IMR-90 (cell line): ENCODE data around the gene PGR. TPM values are rescaled to one million over a fixed set of nuclear protein-coding genes. Genes with fewer than 3 reads are reported as not detected.

ENCODE experiments used
- ATAC-seq: fragments of 200-7000 bp; cut with Tn5 transposase; 2 replicates; pipeline ENCODE4 v1.9.1; 2020; ENCODE audit warnings: low read depth, mild to moderate bottlenecking, moderate library complexity
- BruUV-seq: library from RNA; stranded (reverse); fragments of 400-500 nt; replicated peaks from 2 replicates; lab custom pipeline; 2021; lab: Mats Ljungman, UMichigan
- CTCF ChIA-PET: fragments of 300-600 bp; formaldehyde crosslinking; extraction: SDS; loops from one replicate; lab custom pipeline; 2021; ENCODE audit warnings: antibody characterized with exemption; lab: Yijun Ruan, JAX
- POLR2A ChIA-PET: fragments of 300-600 bp; sonication (Branson Sonifier 250); formaldehyde crosslinking; loops from one replicate; lab custom pipeline; 2022; ENCODE audit warnings: antibody characterized with exemption; ENCODE audit not compliant: unreplicated experiment; lab: Charles Lee
- DNase-seq: peaks from one replicate; pipeline ENCODE4 v3.0.0; 2013
- H2AFZ ChIP-seq: replicated peaks from 2 replicates; pipeline ENCODE3; 2013; ENCODE audit warnings: low read length, mild to moderate bottlenecking; ENCODE audit not compliant: poor library complexity
- H2AK5ac ChIP-seq: 2 replicates; pipeline ENCODE4 v1.6.1; 2013; ENCODE audit warnings: low read depth, low read length, inconsistent platforms
- H2AK9ac ChIP-seq: replicated peaks from 2 replicates; pipeline ENCODE3; 2013; ENCODE audit warnings: mild to moderate bottlenecking, low read depth, low read length, moderate library complexity; ENCODE audit not compliant: poor library complexity
- H2BK120ac ChIP-seq: 2 replicates; pipeline ENCODE4 v1.6.1; 2013; ENCODE audit warnings: low read depth, low read length, inconsistent platforms
- H2BK15ac ChIP-seq: 3 replicates; pipeline ENCODE4 v1.6.1; 2013; ENCODE audit warnings: low read depth, low read length, inconsistent platforms
- H2BK20ac ChIP-seq: 2 replicates; pipeline ENCODE4 v1.6.1; 2013; ENCODE audit warnings: low read depth, mild to moderate bottlenecking, inconsistent platforms, low read length, moderate library complexity
- H2BK5ac ChIP-seq: 2 replicates; pipeline ENCODE4 v1.6.1; 2013; ENCODE audit warnings: mild to moderate bottlenecking, low read depth, low read length, inconsistent platforms; ENCODE audit not compliant: poor library complexity, severe bottlenecking
- H3K14ac ChIP-seq: replicated peaks from 2 replicates; pipeline ENCODE4 v1.6.1; 2013; ENCODE audit warnings: low read depth, low read length, inconsistent platforms
- H3K18ac ChIP-seq: 2 replicates; pipeline ENCODE4 v1.6.1; 2013; ENCODE audit warnings: low read depth, low read length, control low read depth
- H3K23ac ChIP-seq: 2 replicates; pipeline ENCODE4 v1.6.1; 2013; ENCODE audit warnings: low read depth, low read length, inconsistent platforms
- H3K27ac ChIP-seq: 2 replicates; pipeline ENCODE4 v1.5.1; 2013; ENCODE audit warnings: mild to moderate bottlenecking, control low read depth, low read length; ENCODE audit not compliant: insufficient read depth
- H3K27me3 ChIP-seq: 2 replicates; pipeline ENCODE4 v1.6.1; 2013; ENCODE audit warnings: low read length; ENCODE audit not compliant: control insufficient read depth, insufficient read depth
- H3K36me3 ChIP-seq: 2 replicates; pipeline ENCODE4 v1.6.1; 2013; ENCODE audit warnings: low read length, mixed read lengths; ENCODE audit not compliant: control insufficient read depth, insufficient read depth
- H3K4ac ChIP-seq: 2 replicates; pipeline ENCODE4 v1.6.1; 2013; ENCODE audit warnings: low read depth, low read length, inconsistent platforms
- H3K4me1 ChIP-seq: 2 replicates; pipeline ENCODE4 v1.6.1; 2013; ENCODE audit warnings: low read length, mixed read lengths; ENCODE audit not compliant: control insufficient read depth, insufficient read depth
- H3K4me2 ChIP-seq: 2 replicates; pipeline ENCODE4 v1.6.1; 2013; ENCODE audit warnings: low read depth, mild to moderate bottlenecking, control low read depth, low read length, moderate library complexity
- H3K4me3 ChIP-seq: 2 replicates; pipeline ENCODE4 v1.5.1; 2013; ENCODE audit warnings: low read depth, mild to moderate bottlenecking, control low read depth, low read length, moderate library complexity; ENCODE audit not compliant: insufficient read depth
- H3K56ac ChIP-seq: 2 replicates; pipeline ENCODE4 v1.6.1; 2013; ENCODE audit warnings: low read length, inconsistent platforms; ENCODE audit not compliant: insufficient read depth; ENCODE audit errors: extremely low read depth
- H3K79me1 ChIP-seq, 2 experiments: 2 replicates each; pipeline ENCODE4 v1.6.1; 2013; ENCODE audit warnings: low read length in 2 of 2, inconsistent platforms in 1 of 2, low read depth in 1 of 2
- H3K9ac ChIP-seq: 2 replicates; pipeline ENCODE4 v1.6.1; 2013; ENCODE audit warnings: low read depth, low read length, control low read depth
- H3K9me1 ChIP-seq: 2 replicates; pipeline ENCODE4 v1.6.1; 2013; ENCODE audit warnings: low read length, inconsistent platforms; ENCODE audit not compliant: insufficient read depth
- H3K9me3 ChIP-seq: 2 replicates; pipeline ENCODE4 v1.6.1; 2013; ENCODE audit warnings: low read length; ENCODE audit not compliant: control insufficient read depth, insufficient read depth
- H4K20me1 ChIP-seq: 2 replicates; pipeline ENCODE4 v1.6.1; 2013; ENCODE audit warnings: low read length, inconsistent platforms; ENCODE audit not compliant: insufficient read depth
- H4K5ac ChIP-seq: 2 replicates; pipeline ENCODE4 v1.6.1; 2013; ENCODE audit warnings: mild to moderate bottlenecking, low read depth, low read length, control low read depth
- H4K8ac ChIP-seq, 2 experiments: 2 replicates each; pipeline ENCODE4 v1.6.1; 2013; ENCODE audit warnings: low read depth in 2 of 2, low read length in 2 of 2, control low read depth in 1 of 2, inconsistent platforms in 1 of 2
- H4K91ac ChIP-seq: 2 replicates; pipeline ENCODE4 v1.6.1; 2013; ENCODE audit warnings: low read depth, low read length, inconsistent platforms; ENCODE audit not compliant: insufficient read depth
- BHLHE40 ChIP-seq: fragments of 150-350 bp; IDR thresholded peaks from 2 replicates; pipeline ENCODE4 v1.6.1; 2016; ENCODE audit warnings: mild to moderate bottlenecking, low read depth, low read length
- CHD1 ChIP-seq: IDR thresholded peaks from 2 replicates; pipeline ENCODE4 v1.6.1; 2012; ENCODE audit warnings: low read depth, low read length, improper control_type of control experiment
- CTCF ChIP-seq: conservative IDR thresholded peaks from 2 replicates; pipeline ENCODE4 v1.5.1; 2012; ENCODE audit warnings: mild to moderate bottlenecking, low read depth, low read length, improper control_type of control experiment
- FOS ChIP-seq: fragments of 150-350 bp; IDR thresholded peaks from 2 replicates; pipeline ENCODE4 v1.6.1; 2016; ENCODE audit warnings: low read depth, low read length
- MAFK ChIP-seq: IDR thresholded peaks from 2 replicates; pipeline ENCODE4 v1.6.1; 2012; ENCODE audit warnings: low read depth, low read length, improper control_type of control experiment
- MAZ ChIP-seq: IDR thresholded peaks from 2 replicates; pipeline ENCODE4 v1.6.1; 2012; ENCODE audit warnings: low read depth, mild to moderate bottlenecking, low read length, improper control_type of control experiment, moderate library complexity, borderline replicate concordance
- MXI1 ChIP-seq: IDR thresholded peaks from 2 replicates; pipeline ENCODE4 v1.6.1; 2012; ENCODE audit warnings: low read depth, mild to moderate bottlenecking, low read length, moderate library complexity, borderline replicate concordance
- RAD21 ChIP-seq: IDR thresholded peaks from 2 replicates; pipeline ENCODE4 v1.6.1; 2012; ENCODE audit warnings: low read length, improper control_type of control experiment
- RCOR1 ChIP-seq: IDR thresholded peaks from 2 replicates; pipeline ENCODE4 v1.6.1; 2012; ENCODE audit warnings: mild to moderate bottlenecking, low read length, improper control_type of control experiment; ENCODE audit not compliant: insufficient replicate concordance
- RFX5 ChIP-seq: IDR thresholded peaks from 2 replicates; pipeline ENCODE4 v1.8.0; 2012; ENCODE audit warnings: low read depth, mild to moderate bottlenecking, low read length, moderate library complexity
- SMC3 ChIP-seq: fragments of 150-350 bp; IDR thresholded peaks from 2 replicates; pipeline ENCODE4 v1.6.1; 2016; ENCODE audit warnings: low read depth, mild to moderate bottlenecking, antibody characterized with exemption, low read length, moderate library complexity
- USF2 ChIP-seq: fragments of 150-350 bp; IDR thresholded peaks from 2 replicates; pipeline ENCODE4 v1.6.1; 2017; ENCODE audit warnings: mild to moderate bottlenecking, antibody characterized with exemption, low read length, low read depth
- WGBS, 2 experiments: methylation state at CpG; one replicate each; pipeline versions ENCODE4 v1.1.5 to v1.1.7; 2013; ENCODE audit warnings: missing lambda C conversion rate in 2 of 2; ENCODE audit not compliant: insufficient read length in 1 of 2; ENCODE audit errors: extremely low coverage in 2 of 2; 5-methylcytosine and 5-hydroxymethylcytosine counted together
- dilution Hi-C: fragments of 300-500 bp; cut with HindIII; formaldehyde crosslinking; loops from one replicate; pipeline ENCODE4 v1.14.3; 2018; ENCODE audit warnings: low sequenced_read_pairs; ENCODE audit not compliant: unreplicated experiment
- in situ Hi-C: fragments of 300-500 bp; cut with MboI; formaldehyde crosslinking; loops from 3 replicates; pipeline ENCODE4 v1.14.3; 2019; ENCODE audit warnings: low sequenced_read_pairs, inconsistent platforms, mixed read lengths
- intact Hi-C: fragments of 100-400 bp; cut with micrococcal nuclease; formaldehyde crosslinking; loops from 2 replicates; pipeline ENCODE4 v1.10.0; 2022
- polyA plus RNA-seq, 3 experiments: library from polyadenylated mRNA; depleted of rRNA; stranded (reverse); fragments of >200 nt; gene quantifications; 2 replicates each; pipeline ENCODE4 v1.2.3, GENCODE V29; 2012; ENCODE audit warnings: low replicate concordance in 1 of 3
- total RNA-seq: library from RNA; depleted of rRNA; stranded (reverse); fragments of >200 nt; gene quantifications from 2 replicates; pipeline ENCODE4 v1.2.3, GENCODE V29; 2012

PGR gene
- total and polyA plus RNA-seq, 2 of the 4 experiments (the other 2 are of a cell fraction): under 0.01 TPM; not detected in 1

- no CpG with 5 or more reads among the region's 1 CpG for WGBS, 2 experiments
- no peak overlapping the region for H4K5ac ChIP-seq
- no peak overlapping the region for H2BK20ac ChIP-seq
- no peak overlapping the region for H4K91ac ChIP-seq
- no peak overlapping the region for H2BK120ac ChIP-seq
- no peak overlapping the region for H4K8ac ChIP-seq
- DNase-seq (no peak), ATAC-seq (no peak)
- H4K20me1 ChIP-seq: no peaks in the 10 kb centered on the region
- dilution Hi-C loops (no loop called here), intact Hi-C loops (no loop called here), in situ Hi-C loops (no loop called here)
- no peak overlapping the region for H3K27ac ChIP-seq
- H3K9me1 ChIP-seq: no peaks in the 10 kb centered on the region
- H2BK15ac ChIP-seq: no peak overlapping the region
- H3K14ac ChIP-seq: no peak overlapping the region
- no peak overlapping the region for H2BK5ac ChIP-seq
- H3K4me2 ChIP-seq: no peak overlapping the region
- no peak overlapping the region for H3K18ac ChIP-seq
- no peak overlapping the region for H2AFZ ChIP-seq
- no peak overlapping the region for H3K4me3 ChIP-seq
- no peak overlapping the region for H3K9ac ChIP-seq
- H3K27me3 ChIP-seq: no peaks in the 10 kb centered on the region
- no peak overlapping the region for H3K4ac ChIP-seq
- H3K79me1 ChIP-seq: no peaks in the 10 kb centered on the region
- H3K36me3 ChIP-seq: no peaks in the 10 kb centered on the region
- ChIA-PET POLR2A (no interaction called here), CTCF (no interaction called here)
- H3K56ac ChIP-seq: no peak overlapping the region
- no peak overlapping the region for H2AK9ac ChIP-seq
- H3K4me1 ChIP-seq: no peaks in the 10 kb centered on the region
- no peaks in the 10 kb centered on the region for H3K9me3 ChIP-seq
- BruUV-seq: no TSS peak
- H2AK5ac ChIP-seq: no peak overlapping the region
- TF ChIP-seq RAD21 (no peak), USF2 (no peak), CHD1 (no peak), FOS (no peak), BHLHE40 (no peak), MAFK (no peak), MXI1 (no peak), RCOR1 (no peak), SMC3 (no peak), MAZ (no peak), RFX5 (no peak), CTCF (no peak)
- H3K23ac ChIP-seq: no peak overlapping the region
These were observed 76.1 kb downstream of the PGR start for GRCh38 chr11:101053492-101053891.
